Stimulated activated CD8-positive, alpha-beta memory T cell treated with anti-CD3 and anti-CD28 coated beads, Interleukin-12 subunit alpha, Interleukin-12 subunit beta, amount 100 ng/mL, for 24 hours (primary cell): Measurements from ENCODE around the gene WDR46.
"Not testable (repeated sequence)": the region's sequence is repeated elsewhere in the genome, so short reads cannot be mapped to it uniquely, and the experiment has no call there.

Experiments
- DNase-seq: peaks from one replicate; pipeline ENCODE4 v3.0.0-alpha.2; 2020; ENCODE audit errors: extremely low read depth

Gene WDR46

DNA sequence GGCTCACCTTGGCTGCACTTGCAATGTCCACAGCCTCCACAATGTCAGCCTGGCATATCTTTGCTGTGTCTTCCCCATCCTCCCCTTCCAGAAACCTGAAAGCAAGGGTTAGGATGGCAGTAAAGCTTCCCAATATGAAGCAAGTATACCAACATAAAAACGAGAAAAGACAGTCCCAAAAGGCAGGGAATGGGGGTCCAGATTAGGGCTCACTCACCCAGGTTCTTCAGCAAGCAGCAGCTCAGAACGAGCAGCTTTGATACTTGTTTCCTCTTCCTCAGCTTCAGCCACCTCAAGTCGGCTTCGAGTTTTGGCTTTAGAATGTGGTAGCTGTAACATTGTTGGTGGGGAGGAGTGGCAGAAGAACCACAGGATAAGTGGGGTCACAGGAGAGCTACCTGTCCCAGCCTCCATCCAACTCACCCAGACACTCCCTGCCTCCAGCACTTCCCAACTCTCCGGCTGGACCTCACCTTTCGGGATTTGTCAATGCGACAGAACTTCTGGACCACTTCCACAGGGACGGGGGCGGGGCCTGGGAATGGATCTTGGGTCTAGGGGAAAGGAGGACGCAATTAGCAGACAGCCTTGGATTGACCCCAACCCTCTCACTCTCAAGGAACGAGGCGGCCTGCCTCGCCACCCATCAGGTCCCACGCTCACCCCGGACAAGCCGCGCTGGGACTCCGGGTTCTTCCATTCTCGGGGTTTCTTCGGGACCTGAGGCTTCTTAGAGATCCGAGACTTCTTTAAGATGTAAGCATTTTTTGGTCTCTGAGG is 708 bp downstream of the WDR46 start:
- DNase-seq, result no peak

DNA sequence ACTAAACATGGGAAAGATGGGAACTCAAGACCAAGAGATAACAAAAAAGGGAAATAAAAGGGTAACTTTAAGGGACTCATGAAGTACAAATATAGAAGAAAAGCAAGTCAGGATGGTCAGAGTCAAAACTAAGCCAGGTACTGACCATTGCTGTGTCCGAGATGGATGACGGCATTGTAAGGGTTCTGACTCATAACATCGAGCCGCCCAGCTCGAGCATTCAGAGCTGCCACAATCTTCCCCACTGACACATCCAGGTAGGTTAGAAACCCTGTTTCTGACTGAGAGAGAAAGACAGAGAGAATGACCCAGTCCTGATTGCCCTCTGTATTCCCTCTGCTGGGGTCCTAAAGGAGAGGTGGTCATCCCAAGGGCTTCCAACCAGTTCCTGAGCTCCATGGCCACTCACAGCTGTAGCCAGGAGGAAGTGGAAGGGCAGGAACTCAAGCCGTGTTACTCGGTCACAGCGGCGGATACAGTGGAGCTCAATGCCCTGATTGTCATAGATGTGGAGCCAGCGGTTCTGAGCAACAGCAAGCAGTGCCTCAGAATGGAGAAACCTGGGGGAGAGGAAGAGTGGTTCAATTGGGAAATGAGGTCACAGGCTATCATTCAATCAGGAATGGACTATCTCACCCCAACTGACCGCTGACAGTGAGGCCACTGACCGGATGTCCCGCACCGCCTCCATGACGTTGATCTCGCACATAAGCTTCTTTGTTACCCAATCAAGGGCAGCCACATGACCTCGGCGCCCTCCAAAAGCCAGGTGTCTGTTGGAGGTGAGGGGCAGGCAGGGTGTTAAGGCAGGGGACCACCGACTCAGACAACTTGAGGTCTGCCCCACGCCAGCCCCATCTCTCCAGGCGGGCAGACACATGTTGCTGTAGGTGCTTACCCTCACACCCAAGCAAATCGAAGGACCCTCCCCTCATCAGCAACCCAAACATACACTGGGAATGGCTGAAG is 1.8 kb downstream of the WDR46 start:
- no peak for DNase-seq

DNA sequence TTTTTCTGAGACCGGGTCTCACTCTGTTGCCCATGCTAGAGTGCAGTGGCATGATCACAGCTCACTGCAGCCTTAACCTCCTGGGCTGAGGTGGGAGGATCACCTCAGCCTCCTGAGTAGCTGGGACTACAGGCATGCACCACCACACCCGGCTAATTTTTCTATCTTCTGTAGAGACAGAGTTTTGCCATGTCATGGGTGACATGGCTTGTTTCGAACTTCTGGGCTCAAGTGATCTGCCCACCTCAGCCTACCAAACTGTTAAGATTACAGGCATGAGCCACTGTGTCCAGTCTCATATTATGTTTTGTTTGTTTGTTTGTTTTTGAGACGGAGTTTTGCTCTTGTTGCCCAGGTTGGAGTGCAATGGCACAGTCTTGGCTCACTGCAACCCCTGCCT is 3.8 kb downstream of the WDR46 start:
- not testable (repeated sequence) for DNase-seq

DNA sequence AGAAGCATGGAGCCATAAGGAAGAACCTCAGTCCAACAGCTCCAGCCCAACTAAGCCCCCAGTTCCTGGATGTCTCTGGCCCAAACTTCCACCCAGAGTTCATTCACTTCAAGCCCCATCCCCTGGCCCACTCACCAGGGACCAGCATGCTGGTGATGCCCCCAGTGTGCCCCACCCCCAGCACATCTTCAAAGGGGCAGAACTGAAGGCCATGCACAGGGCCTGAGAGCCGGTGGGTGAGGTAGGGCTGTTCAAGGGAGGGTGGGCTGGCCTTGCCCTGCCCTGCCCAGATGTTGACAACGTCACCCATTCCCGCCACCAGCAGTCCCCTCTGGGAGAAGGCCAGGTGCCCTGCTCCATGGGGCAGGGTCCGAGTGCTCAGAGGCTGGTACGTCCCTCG is 8.5 kb downstream of the WDR46 start:
- no peak for DNase-seq

DNA sequence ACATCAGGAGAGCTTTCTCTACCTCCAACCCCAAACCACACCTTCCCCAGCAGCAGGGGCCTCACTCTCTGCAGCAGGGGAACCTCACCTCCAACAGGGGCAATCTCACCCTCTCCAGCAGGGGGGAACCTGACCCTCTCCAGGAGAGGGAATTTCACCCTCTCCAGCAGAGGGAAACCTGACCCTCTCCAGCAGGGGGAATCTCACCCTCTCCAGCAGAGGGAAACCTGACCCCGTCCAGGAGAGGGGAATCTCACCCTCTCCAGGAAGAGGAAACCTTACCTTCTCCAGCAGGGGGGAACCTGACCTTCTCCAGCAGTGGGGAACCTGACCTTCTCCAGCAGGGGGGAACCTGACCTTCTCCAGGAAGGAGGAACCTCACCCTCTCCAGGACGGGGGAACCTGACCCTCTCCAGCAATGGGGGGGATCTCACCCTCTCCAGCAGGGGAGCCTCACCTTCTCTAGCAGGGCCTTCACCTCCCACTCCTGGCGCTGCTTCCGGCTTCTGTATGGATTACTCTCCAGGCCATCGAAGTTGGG is 9.0 kb downstream of the WDR46 start:
- DNase-seq, result no peak

DNA sequence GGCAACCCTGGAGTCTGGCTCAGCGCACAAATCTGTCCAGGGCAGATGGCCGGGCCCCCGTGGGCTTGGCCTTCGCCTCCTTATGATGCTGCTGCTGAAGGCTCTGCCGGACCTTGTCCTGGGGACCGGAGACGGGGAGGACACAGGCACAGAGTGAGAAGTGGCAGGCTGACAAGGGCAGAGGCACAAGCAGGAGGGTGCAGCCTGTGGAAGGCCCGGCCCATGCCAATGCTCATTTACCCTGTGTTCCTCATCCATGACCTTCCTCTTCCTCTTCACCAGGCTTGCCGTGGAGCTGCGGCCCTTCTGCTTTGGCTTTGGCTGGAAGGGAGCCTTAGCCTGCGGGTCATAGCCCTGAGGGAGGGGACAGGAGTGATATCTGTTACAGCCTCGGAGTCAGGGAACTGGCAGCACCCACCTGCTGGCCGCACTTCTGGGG is 9.8 kb downstream of the WDR46 start:
- no peak for DNase-seq

DNA sequence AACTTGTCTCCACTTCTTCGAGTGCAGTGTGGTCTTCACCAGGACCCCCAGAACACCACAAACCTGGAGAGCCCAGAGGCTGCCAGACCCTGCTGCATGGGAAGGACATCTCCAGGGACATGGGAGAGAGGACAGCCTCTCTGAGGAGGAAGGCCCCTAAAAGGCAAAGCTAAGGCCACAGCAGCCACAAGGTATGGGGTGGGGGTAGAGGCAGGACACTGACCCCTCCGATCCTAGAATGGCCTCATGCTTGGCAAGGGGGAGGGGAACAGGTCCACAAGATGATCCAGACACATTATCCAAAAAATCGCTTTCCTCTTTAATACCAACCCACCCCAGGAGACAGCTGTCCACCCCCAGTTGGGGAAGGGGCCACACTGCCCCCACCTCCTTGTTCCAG is 10.2 kb downstream of the WDR46 start:
- DNase-seq, result no peak

DNA sequence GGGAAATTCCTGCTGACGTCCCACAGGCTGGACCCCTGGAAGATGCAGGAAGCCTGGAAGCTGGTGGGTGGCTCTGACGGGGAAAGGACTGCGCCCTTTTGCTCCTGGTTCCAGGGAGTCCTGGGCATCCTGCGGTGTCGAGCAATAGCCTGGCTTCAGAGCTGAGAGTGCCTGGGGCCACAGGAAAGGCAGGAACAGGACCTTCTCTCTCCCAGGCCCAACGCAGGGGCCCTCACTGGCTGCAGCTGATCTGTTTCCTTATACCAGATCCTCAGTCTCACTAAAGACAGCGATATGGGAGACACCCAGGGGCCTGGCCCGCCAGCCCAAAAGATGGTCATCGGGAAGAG is 10.7 kb downstream of the WDR46 start:
- no peak for DNase-seq

DNA sequence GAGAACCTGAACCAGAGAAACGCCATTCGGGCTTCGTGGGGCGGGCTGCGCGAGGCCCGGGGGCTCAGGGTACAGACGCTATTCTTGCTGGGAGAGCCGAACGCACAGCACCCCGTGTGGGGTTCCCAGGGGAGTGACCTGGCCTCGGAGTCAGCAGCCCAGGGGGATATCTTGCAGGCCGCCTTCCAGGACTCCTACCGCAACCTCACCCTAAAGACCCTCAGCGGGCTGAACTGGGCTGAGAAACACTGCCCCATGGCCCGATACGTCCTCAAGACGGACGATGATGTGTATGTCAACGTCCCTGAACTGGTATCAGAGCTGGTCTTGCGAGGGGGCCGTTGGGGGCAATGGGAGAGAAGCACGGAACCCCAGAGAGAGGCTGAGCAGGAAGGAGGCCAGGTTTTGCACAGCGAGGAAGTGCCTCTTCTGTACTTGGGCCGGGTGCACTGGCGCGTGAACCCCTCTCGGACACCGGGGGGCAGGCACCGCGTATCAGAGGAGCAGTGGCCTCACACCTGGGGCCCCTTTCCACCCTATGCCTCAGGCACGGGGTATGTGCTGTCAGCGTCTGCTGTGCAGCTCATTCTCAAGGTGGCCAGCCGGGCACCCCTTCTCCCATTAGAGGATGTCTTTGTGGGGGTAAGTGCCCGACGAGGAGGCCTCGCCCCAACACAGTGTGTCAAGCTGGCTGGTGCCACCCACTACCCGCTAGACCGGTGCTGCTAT is 11.2 kb downstream of the WDR46 start:
- DNase-seq, result no peak

DNA sequence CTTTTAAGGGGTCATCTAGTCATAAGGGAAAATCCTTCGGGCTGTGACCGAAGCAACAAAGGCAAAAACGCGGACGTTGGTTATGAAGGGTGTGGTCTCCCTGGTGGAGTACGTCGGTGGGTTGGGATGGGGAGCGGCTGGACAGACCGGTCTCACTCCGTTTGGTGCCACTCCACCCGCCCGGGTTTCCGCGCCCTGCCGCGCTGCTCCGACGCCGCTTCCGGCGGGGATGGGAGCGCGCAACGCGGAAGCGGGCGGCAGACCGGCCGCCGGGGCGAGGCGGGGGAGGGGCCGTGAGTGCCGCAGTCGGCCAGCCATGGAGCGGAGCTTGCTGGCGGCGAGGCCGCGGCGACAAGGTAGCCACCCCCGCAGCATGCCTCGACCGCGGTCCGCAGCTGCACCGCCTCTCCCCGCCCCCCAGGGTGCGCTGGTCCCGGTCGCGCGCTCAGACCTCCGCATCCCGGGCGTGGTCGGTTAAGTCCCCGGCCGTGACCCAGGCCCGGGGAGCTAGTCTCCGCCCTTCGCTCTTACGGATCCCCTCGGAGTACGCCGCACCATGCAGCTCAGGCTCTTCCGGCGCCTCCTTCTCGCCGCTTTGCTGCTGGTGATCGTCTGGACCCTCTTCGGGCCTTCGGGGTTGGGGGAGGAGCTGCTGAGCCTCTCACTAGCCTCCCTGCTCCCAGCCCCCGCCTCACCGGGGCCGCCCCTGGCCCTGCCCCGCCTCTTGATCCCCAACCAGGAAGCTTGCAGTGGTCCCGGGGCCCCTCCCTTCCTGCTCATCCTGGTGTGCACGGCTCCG is 12.0 kb downstream of the WDR46 start, which contains the start of gene B3GALT4:
B3GALT4 (plus strand) TSS at position 260 of the 799 bp plus-strand sequence; CDS start at position 557, 297 bp downstream.
- no peak for DNase-seq

DNA sequence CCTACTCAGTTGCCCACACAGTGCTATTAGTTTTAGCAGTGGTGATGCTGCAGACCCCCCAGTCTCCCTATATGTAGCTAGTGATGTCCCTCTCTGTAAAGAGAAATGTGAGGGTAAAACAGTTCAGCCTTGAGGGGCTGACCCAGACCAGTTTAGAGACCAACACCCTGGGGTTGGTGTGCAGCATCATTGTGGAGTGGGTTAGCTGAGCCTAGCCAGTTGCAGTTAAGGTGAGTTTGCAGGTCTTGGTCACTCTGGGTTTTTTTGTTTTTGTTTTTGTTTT is 12.5 kb downstream of the WDR46 start:
- no peak for DNase-seq

DNA sequence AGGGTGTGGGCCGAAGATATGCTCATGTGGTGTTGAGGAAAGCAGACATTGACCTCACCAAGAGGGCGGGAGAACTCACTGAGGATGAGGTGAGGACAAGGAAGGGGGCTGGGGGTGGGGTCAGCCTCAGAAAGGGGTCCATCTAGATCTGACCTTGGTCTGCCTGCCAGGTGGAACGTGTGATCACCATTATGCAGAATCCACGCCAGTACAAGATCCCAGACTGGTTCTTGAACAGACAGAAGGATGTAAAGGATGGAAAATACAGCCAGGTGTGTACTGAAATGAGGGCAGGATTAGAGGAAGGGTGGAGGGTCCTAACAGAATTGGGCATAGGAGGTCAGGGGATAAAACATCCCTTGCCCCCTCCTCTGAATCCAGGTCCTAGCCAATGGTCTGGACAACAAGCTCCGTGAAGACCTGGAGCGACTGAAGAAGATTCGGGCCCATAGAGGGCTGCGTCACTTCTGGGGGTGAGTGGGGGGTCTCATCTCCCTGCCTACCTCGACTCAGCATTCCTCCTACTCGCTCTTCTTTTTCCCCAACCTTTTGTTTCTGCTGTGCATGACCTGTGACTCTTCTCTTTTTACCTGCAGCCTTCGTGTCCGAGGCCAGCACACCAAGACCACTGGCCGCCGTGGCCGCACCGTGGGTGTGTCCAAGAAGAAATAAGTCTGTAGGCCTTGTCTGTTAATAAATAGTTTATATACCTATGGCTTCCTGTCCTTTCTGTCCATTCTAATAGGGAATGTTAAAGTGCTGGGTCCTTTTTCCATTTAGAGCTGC is 13.1 kb downstream of the WDR46 start:
- DNase-seq, result not testable (repeated sequence)

DNA sequence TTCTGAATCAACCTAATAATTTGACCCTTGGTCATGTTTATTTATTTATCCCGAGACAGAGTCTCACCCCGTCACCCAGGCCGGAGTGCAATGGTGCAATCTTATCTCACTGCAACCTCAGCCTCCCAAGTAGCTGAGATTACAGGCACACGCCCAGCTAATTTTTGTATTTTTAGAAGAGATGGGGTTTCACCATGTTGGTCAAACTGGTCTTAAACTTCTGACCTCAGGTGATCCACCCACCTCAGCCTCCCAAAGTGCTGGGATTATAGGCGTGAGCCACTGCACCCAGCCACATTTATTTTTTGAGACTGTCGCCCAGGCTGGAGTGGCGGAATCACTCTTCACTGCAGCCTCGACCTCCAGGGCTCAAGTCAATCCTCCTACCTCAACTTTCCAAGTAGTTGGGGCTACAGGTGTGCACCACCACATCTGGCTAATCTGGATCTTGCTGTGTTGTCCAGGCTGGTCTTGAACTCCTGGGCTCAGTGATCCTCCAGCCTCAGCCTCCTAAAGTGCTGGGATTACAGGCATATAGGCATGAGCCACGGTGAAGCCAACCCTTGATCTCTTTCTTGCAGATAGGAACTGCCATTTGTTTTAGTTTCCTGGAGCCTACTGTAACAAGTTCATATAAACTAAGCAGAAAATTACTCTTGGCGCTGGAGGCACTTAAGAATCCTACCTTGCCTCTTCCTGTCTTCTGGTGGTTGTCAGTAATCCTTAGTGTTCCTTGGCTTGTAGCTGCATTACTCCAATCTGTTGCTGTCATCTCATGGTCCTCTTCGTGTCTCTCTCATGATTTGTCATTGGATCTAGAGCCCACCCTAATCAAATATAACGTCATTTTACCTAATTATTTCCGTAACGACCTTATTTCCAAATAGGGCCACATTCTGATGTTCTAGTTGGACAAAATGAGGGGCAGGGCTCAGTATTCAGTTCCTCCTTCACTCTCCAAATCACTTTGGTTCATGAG is 14.8 kb downstream of the WDR46 start:
- DNase-seq, result no peak

DNA sequence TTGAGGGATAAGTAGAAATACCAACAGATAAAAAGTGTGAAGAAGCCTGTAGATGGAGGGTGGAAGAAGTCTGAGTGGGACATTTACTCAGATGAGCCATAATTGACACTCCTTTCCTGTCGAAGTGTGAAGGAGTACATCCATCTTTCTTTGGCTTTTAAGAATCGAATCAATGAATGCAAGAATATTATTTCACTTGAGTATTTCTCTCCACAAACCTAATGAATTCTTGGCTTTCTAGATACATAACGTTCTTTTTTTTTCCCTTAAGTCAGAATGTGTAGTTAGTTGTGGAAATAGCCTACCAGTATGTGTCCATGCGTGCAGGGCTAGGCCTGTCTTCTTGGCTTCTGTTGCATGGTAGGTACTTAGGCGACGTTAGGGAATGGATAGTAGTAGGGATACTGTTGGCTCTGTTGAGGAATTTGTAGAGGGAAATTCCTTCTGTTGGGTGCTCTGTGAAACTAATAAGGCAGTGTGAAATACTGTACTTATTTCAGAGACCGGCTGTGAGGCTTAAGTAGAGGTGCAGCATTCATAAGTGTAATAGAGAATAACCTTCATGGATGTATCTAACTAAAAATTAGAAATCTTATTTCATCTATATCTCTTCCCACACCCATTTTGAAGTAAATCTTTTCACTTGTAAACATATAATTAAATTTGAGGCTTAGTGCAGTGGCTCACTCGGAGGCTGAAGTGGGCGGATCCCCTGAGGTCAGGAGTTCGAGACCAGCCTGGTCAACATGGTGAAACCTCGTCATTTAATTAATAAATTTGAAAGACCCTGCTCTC is 15.7 kb downstream of the WDR46 start:
- no peak for DNase-seq

DNA sequence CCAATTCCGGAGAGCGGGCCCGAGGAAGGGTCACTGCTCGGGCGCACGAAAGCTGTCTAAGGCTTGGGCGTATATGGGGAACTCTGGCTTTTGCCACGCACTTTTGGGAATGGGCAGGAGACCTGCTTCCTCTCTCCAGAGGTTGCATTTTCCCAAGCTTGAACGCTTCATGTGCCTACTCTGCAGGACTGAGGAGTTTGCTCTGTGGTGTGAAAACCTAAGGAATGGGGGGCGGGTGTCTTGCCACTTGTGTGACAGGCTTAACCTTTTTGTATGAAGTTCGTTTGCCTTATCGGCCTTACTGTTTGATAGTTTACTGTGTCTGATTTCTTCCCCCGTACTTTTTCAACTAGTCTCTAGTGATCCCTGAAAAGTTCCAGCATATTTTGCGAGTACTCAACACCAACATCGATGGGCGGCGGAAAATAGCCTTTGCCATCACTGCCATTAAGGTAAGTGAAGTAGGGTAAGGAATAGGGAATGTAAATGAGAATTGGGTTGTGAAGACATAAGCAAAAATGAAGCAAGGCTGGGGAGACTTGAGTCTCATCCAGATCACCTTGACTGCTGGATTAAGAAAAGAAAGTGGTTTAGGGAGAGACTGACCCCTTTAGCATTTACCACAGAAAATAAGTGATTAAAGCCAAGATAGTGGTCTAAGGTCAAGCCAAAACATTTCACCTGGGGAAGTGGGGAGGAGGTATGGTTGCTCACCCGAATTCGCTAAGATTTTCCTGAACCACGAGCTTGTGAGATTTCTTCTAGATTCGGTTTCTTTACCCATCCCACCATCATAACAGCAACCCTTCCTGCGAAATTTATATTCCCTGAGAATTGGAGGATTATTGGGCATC is 16.5 kb downstream of the WDR46 start:
- DNase-seq, result no peak

DNA sequence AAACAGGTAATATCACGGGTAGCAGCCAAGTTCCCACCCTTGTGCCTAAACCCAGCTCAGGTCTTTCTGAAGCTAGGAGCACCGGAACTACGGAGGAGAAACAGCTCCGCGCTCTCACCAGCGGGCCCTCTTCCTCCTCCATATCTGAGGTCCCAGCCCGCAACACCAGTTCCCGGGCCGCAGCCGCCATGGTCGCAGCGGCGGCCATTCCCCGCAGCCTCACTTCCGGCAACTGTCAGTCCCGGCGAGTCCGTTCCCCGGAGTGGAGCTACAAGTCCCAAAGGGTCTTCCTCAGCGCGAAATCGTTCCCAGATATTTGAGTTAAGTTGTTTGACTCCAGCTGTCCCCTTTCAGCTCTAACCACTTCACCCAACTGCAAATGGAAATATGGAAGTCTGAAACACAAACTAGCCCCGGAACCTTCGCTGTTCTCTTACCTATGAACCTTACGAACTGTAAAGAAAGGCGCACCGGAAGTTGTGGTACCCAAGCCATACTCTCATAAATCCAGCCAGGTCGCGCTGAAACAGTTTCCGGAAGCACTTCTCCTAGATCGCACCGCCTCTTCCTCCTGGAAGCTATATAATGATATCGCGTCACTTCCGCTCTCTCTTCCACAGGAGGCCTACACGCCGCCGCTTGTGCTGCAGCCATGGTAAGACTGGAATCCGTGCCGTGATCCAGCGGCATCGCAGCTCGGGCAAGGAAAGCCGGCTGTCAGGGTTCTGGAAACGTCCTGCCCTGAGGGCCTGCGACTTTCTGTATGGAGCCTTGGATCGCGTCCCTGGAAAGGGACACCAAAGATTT is 17.4 kb downstream of the WDR46 start, which contains the start of the genes RPS18 and VPS52:
RPS18 (plus strand) TSS at position 608 of the 807 bp plus-strand sequence; CDS start at position 653, 45 bp downstream.
VPS52 (minus strand) TSS at position 409 of the 807 bp plus-strand sequence; CDS start at position 208, 201 bp downstream.
- DNase-seq, result peak; percentile 72
